Measurements from ENCODE around the gene CYP11A1. TPM values are rescaled to one million over a fixed set of nuclear protein-coding genes. Genes with fewer than 3 reads are reported as not detected.

Gene CYP11A1
- total and polyA plus RNA-seq, 10 of the 15 experiments (the other 5 are each of a cell fraction or from before 2014, with no cell fraction given): 0.11 to 1.2 (median 0.23) TPM; not detected in 5

GRCh38 chr15:74403588-74403919 lies 36.1 kb upstream of the CYP11A1 start (continued):
- no peak for TF ChIP-seq E4F1 (IDR thresholded peaks at IDR 0.05; ENCODE audit: borderline replicate concordance, partially characterized antibody)
- no peak for TF ChIP-seq IRF3 (IDR thresholded peaks at IDR 0.05)
- TF ChIP-seq ZBTB33 (IDR thresholded peaks at IDR 0.05): no peak
- no peak for TF ChIP-seq NFIC (IDR thresholded peaks at IDR 0.05; ENCODE audit: low read depth, low read length)
- 0 out of 2 replicates have a peak, but pooled peaks have one; percentile 14 for TF ChIP-seq SMARCA5 (IDR thresholded peaks at IDR 0.05)
- no peak for TF ChIP-seq PAX5 (IDR thresholded peaks at IDR 0.05; ENCODE audit: borderline replicate concordance, low read depth, low read length)
- no peak for TF ChIP-seq BCLAF1 (IDR thresholded peaks at IDR 0.05)
- no peak for TF ChIP-seq BCL3 (IDR thresholded peaks at IDR 0.05; ENCODE audit: borderline replicate concordance, insufficient read depth, low read depth, low read length, poor library complexity, severe bottlenecking)
- TF ChIP-seq FOXK2 (IDR thresholded peaks at IDR 0.05): no peak
- no peak for TF ChIP-seq KDM1A (IDR thresholded peaks at IDR 0.05; ENCODE audit: borderline replicate concordance)
- TF ChIP-seq CHD4 (IDR thresholded peaks at IDR 0.05): no peak
- TF ChIP-seq ZNF384 (IDR thresholded peaks at IDR 0.05; ENCODE audit: borderline replicate concordance, low read depth, low read length): no peak
- TF ChIP-seq TCF3 (IDR thresholded peaks at IDR 0.05; ENCODE audit: borderline replicate concordance, insufficient read depth, low read depth, low read length): no peak
- no peak for TF ChIP-seq BCL11A (IDR thresholded peaks at IDR 0.05; ENCODE audit: low read depth, low read length)
- no peak for TF ChIP-seq NBN (IDR thresholded peaks at IDR 0.05)
- TF ChIP-seq POLR2AphosphoS5 (IDR thresholded peaks at IDR 0.05; ENCODE audit: low read length): peak; percentile 18; the same call in 1 of the 2 replicates
- TF ChIP-seq BACH1 (IDR thresholded peaks at IDR 0.05; ENCODE audit: borderline replicate concordance): no peak
- no peak for TF ChIP-seq HDAC6 (IDR thresholded peaks at IDR 0.05; ENCODE audit: unreplicated experiment)
- TF ChIP-seq SIN3A (IDR thresholded peaks at IDR 0.05; ENCODE audit: low read depth, low read length): no peak
- 0 out of 2 replicates have a peak, but pooled peaks have one; percentile 7 for TF ChIP-seq IRF4 (IDR thresholded peaks at IDR 0.05; ENCODE audit: low read depth, low read length)
- no peak for TF ChIP-seq PML (IDR thresholded peaks at IDR 0.05; ENCODE audit: low read length)
- no peak for TF ChIP-seq BRCA1 (IDR thresholded peaks at IDR 0.05; ENCODE audit: low read depth, low read length)
- TF ChIP-seq ATF3 (IDR thresholded peaks at IDR 0.05; ENCODE audit: borderline replicate concordance, extremely low read depth, low read depth, low read length): no peak
